GM21390 (cell line): ENCODE results near the gene KAZN.

Experiments used
- ATAC-seq: cut with Tn5 transposase; IDR thresholded peaks from one replicate; pipeline ENCODE4 v1.9.1; 2021; ENCODE audit not compliant: unreplicated experiment

The KAZN gene

GRCh38 chr1:14738647-14739046, 140.2 kb downstream of the KAZN start:
- ATAC-seq = no peak

- ATAC-seq = no peak
Measured at GRCh38 chr1:14739082-14739832, 140.8 kb downstream of the KAZN start.

GRCh38 chr1:14740016-14740415, 141.5 kb downstream of the KAZN start:
- ATAC-seq = no peak

- no peak for ATAC-seq
Measured at GRCh38 chr1:14741082-14741481, 142.6 kb downstream of the KAZN start.

- no peak for ATAC-seq
Measured at GRCh38 chr1:14741532-14741931, 143.0 kb downstream of the KAZN start.

- no peak for ATAC-seq
Measured at GRCh38 chr1:14742181-14742980, 143.9 kb downstream of the KAZN start.

- ATAC-seq = no peak
Measured at GRCh38 chr1:14743368-14743767, 144.9 kb downstream of the KAZN start.

GRCh38 chr1:14745001-14745720, 146.7 kb downstream of the KAZN start:
- no peak for ATAC-seq

- no peak for ATAC-seq
Measured at GRCh38 chr1:14745789-14746188, 147.3 kb downstream of the KAZN start.

- no peak for ATAC-seq
Measured at GRCh38 chr1:14746393-14746792, 147.9 kb downstream of the KAZN start.

- no peak for ATAC-seq
Measured at GRCh38 chr1:14748151-14748550, 149.7 kb downstream of the KAZN start.

GRCh38 chr1:14748977-14749376, 150.5 kb downstream of the KAZN start:
- no peak for ATAC-seq

- ATAC-seq = no peak
Measured at GRCh38 chr1:14750490-14750889, 152.0 kb downstream of the KAZN start.

GRCh38 chr1:14755518-14756252, 157.2 kb downstream of the KAZN start:
- ATAC-seq = no peak

GRCh38 chr1:14756589-14757285, 158.3 kb downstream of the KAZN start:
- ATAC-seq = no peak

- no peak for ATAC-seq
Measured at GRCh38 chr1:14757286-14757625, 158.8 kb downstream of the KAZN start.

GRCh38 chr1:14759042-14759818, 160.7 kb downstream of the KAZN start:
- no peak for ATAC-seq

GRCh38 chr1:14759843-14760242, 161.4 kb downstream of the KAZN start:
- no peak for ATAC-seq

- ATAC-seq = no peak
Measured at GRCh38 chr1:14760780-14761179, 162.3 kb downstream of the KAZN start.
